Measurements from ENCODE around the gene SRCAP.

SRCAP gene

GRCh38 chr16:30698139-30698815 is 694 bp upstream of the SRCAP start (continued):
- TF ChIP-seq ZNF391 (tag by site-specific recombination; IDR thresholded peaks at IDR 0.05; ENCODE audit: borderline replicate concordance, low read depth) (peak; percentile 96), ZNF24 (tag by site-specific recombination; IDR thresholded peaks at IDR 0.05) (peak; percentile 98), KLF10 (tag by site-specific recombination; IDR thresholded peaks at IDR 0.05) (peak; percentile 93), ZNF433 (tag by site-specific recombination; IDR thresholded peaks at IDR 0.05; ENCODE audit: low read depth) (no peak), SCRT2 (tag by site-specific recombination; IDR thresholded peaks at IDR 0.05) (peak; percentile 67), ZSCAN18 (tag by site-specific recombination; IDR thresholded peaks at IDR 0.05) (peak; percentile 76), ZNF426 (tag by site-specific recombination; IDR thresholded peaks at IDR 0.05) (no peak), ZNF248 (tag by site-specific recombination; IDR thresholded peaks at IDR 0.05) (no peak), KLF8 (tag by site-specific recombination; IDR thresholded peaks at IDR 0.05) (peak; percentile 99), ZSCAN4 (tag by site-specific recombination; IDR thresholded peaks at IDR 0.05) (peak; percentile 44), KLF16 (tag by site-specific recombination; IDR thresholded peaks at IDR 0.05) (peak; percentile 100), GLI2 (tag by site-specific recombination; IDR thresholded peaks at IDR 0.05; ENCODE audit: borderline replicate concordance, low read depth) (no peak), GLI4 (tag by site-specific recombination; IDR thresholded peaks at IDR 0.05) (peak; percentile 95), ZNF266 (tag by site-specific recombination; IDR thresholded peaks at IDR 0.05; ENCODE audit: low read depth) (no peak), MYNN (tag by site-specific recombination; IDR thresholded peaks at IDR 0.05; ENCODE audit: borderline replicate concordance) (no peak; the same call in 1 of the 2 replicates), ZXDB (tag by site-specific recombination; IDR thresholded peaks at IDR 0.05) (peak; percentile 99), ZBTB44 (tag by site-specific recombination; IDR thresholded peaks at IDR 0.05) (no peak), ZFP3 (tag by site-specific recombination; IDR thresholded peaks at IDR 0.05; ENCODE audit: low read depth) (no peak), ZNF239 (tag by site-specific recombination; IDR thresholded peaks at IDR 0.05) (peak; percentile 85; the same call in 1 of the 2 replicates), ZNF133 (tag by site-specific recombination; IDR thresholded peaks at IDR 0.05) (no peak), ZNF600 (tag by site-specific recombination; IDR thresholded peaks at IDR 0.05) (peak; percentile 78; the same call in 1 of the 2 replicates), ZNF514 (tag by site-specific recombination; IDR thresholded peaks at IDR 0.05) (no peak), HOXA7 (CRISPR knock-in tag; IDR thresholded peaks at IDR 0.05; ENCODE audit: borderline replicate concordance) (no peak), ZNF623 (tag by site-specific recombination; IDR thresholded peaks at IDR 0.05) (peak; percentile 56), ZNF704 (tag by site-specific recombination; IDR thresholded peaks at IDR 0.05) (peak; percentile 94), ZNF37A (tag by site-specific recombination; IDR thresholded peaks at IDR 0.05) (no peak), REST (tag by site-specific recombination; IDR thresholded peaks at IDR 0.05) (peak; percentile 52; the same call in 1 of the 2 replicates)
- TF ChIP-seq, protein P1, sequence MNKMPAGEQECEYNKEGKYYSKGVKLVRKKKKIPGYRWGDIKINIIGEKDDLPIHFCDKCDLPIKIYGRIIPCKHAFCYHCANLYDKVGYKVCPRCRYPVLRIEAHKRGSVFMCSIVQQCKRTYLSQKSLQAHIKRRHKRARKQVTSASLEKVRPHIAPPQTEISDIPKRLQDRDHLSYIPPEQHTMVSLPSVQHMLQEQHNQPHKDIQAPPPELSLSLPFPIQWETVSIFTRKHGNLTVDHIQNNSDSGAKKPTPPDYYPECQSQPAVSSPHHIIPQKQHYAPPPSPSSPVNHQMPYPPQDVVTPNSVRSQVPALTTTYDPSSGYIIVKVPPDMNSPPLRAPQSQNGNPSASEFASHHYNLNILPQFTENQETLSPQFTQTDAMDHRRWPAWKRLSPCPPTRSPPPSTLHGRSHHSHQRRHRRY (tag by site-specific recombination; IDR thresholded peaks at IDR 0.05) = peak; percentile 93
- TF ChIP-seq, protein P2, sequence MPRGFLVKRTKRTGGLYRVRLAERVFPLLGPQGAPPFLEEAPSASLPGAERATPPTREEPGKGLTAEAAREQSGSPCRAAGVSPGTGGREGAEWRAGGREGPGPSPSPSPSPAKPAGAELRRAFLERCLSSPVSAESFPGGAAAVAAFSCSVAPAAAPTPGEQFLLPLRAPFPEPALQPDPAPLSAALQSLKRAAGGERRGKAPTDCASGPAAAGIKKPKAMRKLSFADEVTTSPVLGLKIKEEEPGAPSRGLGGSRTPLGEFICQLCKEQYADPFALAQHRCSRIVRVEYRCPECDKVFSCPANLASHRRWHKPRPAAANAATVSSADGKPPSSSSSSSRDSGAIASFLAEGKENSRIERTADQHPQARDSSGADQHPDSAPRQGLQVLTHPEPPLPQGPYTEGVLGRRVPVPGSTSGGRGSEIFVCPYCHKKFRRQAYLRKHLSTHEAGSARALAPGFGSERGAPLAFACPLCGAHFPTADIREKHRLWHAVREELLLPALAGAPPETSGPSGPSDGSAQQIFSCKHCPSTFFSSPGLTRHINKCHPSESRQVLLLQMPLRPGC (tag by site-specific recombination; IDR thresholded peaks at IDR 0.05) = peak; percentile 86

Data from HEK293 (cell line).